ENCODE data around the gene HFM1.
"Not testable (repeated sequence)": the region's sequence is repeated elsewhere in the genome, so short reads cannot be mapped to it uniquely, and the experiment has no call there.

The HFM1 gene, protein sequence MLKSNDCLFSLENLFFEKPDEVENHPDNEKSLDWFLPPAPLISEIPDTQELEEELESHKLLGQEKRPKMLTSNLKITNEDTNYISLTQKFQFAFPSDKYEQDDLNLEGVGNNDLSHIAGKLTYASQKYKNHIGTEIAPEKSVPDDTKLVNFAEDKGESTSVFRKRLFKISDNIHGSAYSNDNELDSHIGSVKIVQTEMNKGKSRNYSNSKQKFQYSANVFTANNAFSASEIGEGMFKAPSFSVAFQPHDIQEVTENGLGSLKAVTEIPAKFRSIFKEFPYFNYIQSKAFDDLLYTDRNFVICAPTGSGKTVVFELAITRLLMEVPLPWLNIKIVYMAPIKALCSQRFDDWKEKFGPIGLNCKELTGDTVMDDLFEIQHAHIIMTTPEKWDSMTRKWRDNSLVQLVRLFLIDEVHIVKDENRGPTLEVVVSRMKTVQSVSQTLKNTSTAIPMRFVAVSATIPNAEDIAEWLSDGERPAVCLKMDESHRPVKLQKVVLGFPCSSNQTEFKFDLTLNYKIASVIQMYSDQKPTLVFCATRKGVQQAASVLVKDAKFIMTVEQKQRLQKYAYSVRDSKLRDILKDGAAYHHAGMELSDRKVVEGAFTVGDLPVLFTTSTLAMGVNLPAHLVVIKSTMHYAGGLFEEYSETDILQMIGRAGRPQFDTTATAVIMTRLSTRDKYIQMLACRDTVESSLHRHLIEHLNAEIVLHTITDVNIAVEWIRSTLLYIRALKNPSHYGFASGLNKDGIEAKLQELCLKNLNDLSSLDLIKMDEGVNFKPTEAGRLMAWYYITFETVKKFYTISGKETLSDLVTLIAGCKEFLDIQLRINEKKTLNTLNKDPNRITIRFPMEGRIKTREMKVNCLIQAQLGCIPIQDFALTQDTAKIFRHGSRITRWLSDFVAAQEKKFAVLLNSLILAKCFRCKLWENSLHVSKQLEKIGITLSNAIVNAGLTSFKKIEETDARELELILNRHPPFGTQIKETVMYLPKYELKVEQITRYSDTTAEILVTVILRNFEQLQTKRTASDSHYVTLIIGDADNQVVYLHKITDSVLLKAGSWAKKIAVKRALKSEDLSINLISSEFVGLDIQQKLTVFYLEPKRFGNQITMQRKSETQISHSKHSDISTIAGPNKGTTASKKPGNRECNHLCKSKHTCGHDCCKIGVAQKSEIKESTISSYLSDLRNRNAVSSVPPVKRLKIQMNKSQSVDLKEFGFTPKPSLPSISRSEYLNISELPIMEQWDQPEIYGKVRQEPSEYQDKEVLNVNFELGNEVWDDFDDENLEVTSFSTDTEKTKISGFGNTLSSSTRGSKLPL (N-terminal part only)

DNA sequence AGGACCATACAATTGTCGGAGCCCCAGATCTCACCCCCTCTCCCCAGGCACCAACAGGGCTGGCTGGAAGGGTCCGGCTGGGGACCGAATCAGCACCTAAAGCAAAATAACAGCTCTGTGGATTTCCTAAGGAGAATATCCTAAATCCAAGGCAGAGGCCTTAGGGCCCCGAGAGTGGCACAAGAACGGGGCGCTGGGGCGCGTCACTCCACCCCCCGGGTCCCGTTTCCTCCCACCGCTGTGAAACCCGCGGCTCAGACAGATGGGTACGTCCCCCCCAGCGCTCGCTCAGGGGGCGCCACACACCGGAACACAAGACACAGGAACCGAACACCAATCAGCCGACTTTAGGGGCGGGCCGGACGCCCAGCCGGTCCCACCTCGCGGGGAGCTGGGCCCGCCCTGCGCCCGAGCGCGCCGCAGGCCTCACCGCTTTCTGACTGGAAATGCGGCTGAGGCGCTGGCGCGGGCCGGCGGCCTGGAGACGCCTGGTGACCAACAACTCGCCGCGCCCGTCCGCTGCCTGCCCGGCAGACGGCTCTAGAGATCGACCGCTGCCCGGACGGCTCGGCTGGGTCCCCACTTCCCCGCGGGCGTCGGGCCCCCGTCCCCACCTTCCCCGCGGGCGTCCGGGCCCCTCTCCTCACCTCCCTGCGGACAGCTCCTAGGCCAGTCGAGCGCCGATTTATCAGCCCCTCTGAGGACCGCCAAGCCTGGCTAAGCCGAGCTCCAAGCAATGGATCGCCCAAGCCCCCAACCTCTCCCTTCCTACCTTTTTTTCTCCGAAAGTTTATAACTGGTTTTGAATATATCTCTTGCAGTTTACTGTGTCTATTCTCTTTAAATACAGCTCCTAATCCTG, at the start of gene HFM1:
Gene HFM1 (minus strand): TSS at position 687 of the 862 bp plus-strand sequence. CDS start 3,755 bp downstream, outside the sequence.
- peak; percentile 51 for DNase-seq

DNA sequence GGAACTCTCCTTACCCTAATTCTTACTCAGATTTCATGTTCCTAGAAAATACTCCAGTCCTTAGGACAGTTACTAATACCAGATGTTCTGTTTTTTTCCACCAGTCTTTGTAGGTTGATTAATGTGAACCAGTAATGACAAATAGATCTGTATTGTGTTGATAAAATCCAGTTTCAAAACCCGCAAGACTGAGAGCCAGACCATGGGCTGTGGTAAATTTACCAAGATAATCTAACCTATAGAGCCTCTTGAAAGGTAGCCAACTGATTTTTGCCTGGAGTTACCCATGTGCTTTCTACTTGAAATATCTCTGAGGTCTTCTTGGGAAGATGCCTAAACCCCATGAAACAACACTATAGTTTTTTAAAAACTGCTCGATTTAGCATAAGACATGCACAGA, 49.5 kb upstream of the HFM1 start:
- DNase-seq = no peak

DNA sequence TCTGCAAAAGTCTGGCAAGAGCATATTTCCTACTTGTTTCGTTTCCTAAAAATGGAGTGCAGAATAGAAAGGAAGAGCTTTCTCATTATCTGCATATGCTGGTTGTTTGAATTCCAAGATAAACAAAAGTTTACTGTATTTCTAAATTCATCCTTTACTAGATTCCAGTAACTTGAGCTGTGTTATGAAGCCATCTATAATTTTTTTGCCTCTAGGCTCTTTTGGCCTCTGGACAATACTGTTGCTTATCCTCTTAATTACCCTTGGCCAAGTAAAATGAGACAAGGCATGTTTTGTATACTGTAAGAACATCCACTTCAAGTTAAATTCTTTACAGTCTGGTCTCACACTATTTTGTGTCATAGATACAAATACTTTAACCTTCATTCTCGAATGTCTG, 45.6 kb upstream of the HFM1 start:
- DNase-seq = no peak

DNA sequence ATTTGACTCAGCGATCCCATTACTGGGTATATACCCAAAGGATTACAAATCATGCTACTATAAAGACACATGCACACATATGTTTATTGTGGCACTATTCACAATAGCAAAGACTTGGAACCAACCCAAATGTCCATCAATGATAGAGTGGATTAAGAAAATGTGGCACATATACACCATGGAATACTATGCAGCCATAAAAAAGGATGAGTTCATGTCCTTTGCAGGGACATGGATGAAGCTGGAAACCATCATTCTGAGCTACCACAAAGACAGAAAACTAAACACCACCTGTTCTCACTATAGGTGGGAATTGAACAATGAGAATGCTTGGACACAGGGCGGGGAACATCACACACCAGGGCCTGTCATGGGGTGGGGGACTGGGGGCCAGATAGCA, 43.1 kb upstream of the HFM1 start:
- DNase-seq = not testable (repeated sequence)

- DNase-seq = not testable (repeated sequence)
Observed at GRCh38 chr1:91441980-91442379, 37.3 kb upstream of the HFM1 start.

DNA sequence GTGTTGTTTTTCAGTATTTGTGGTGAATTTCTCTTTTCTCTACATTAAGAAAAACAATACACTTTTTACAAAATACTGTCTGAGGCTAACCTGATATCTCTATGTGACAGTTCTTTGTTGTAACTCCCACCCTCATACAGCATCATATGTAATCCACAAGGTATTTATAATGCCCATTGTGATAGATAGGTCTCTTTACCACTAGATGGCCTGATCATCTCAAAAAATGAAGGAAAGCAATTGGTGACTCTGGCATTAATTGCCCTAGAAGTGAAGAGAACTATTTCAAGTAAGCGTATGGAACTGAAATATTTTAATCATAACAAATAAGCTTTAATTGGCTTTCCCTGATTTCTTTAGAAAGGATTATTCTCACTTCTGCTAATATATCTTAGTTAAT, 36.2 kb upstream of the HFM1 start:
- DNase-seq = no peak

- DNase-seq = no peak
Observed at GRCh38 chr1:91439016-91439415, 34.4 kb upstream of the HFM1 start.

DNA sequence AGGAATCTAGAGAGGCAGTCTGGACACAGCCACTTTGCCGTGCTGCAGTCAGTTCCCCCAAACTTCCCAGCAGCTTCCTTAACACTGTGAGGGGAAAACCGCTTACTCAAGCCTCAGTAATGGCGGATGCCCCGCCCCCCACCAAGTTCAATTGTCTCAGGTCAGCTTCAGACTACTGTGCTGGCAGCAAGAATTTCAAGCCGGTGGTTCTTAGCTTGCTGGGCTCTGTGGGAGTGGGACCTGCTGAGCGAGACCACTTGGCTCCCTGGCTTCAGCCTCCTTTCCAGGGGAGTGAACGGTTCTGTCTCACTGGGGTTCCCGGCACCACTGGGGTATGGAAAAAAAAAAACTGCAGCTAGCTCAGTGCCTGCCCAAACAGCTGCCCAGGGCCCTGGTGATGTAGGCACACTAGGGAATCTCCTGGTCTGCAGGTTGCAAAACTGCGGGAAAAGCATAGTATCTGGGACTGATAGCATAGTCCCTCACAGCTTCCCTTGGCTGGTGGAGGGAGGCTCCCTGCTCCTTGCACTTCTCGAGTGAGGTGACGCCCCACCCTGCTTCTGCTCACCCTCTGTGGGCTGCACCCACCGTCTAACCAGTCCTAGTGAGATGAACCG, 23.7 kb upstream of the HFM1 start:
- DNase-seq = no peak

DNA sequence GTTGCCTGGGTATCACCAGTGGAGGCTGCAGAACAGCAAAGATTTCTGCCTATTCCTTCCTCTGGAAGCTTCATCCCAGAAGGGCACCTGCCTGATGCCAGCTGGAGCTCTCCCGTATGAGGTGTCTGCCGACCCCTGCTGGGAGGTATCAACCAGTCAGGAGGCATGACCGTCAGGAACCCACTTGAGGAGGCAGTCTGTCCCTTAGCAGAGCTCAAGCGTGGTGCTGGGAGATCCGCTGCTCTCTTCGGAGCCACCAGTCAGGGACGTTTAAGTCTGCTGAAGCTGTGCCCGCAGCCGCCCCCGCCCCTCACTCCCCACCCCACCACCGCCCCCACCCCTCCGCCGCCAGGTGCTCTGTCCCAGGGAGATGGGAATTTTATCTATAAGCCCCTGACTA, 23.1 kb upstream of the HFM1 start:
- no peak for DNase-seq

GRCh38 chr1:91422523-91422922, 17.9 kb upstream of the HFM1 start:
- DNase-seq = not testable (repeated sequence)

DNA sequence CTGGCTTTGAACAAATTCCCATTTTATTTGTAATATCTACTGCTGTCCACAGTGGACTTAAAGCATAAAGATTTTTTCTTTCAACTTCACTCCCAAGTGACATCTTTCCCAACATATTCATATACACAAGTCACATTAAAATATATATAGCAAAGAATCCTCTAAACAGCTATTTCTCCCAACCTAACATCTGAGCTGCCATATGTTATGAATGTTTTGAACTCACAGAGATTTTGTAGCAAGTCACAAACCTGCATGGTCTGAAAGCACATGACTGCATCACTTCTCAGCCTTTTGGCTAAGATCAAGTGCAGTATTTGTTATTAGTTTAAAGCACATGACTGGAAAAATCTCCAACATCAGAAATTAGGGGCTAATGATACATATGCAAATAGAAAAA, 7.7 kb upstream of the HFM1 start:
- DNase-seq = no peak

- DNase-seq = peak; percentile 8
Observed at GRCh38 chr1:91406773-91407389, 2.2 kb upstream of the HFM1 start.

DNA sequence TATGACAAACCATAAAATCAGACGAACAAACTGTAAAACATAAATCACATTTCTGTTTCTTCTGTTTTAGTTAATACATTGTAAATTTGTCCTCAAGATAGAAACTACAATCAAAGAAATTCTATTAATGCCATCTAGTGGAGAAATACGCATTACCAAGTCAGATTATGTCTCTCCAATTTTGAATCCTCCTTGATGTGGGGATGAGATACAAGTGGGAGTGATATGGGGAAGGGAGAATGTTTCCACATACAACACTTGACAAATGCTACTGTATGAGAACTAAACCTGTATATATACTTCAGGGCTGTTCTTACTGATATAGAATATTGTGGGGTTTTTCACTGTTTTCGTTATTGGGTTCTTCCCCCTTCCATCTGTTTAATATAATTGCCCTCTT, 2.6 kb downstream of the HFM1 start:
- peak; percentile 0 for DNase-seq

- DNase-seq = no peak
Observed at GRCh38 chr1:91400133-91400725, 4.4 kb downstream of the HFM1 start.

DNA sequence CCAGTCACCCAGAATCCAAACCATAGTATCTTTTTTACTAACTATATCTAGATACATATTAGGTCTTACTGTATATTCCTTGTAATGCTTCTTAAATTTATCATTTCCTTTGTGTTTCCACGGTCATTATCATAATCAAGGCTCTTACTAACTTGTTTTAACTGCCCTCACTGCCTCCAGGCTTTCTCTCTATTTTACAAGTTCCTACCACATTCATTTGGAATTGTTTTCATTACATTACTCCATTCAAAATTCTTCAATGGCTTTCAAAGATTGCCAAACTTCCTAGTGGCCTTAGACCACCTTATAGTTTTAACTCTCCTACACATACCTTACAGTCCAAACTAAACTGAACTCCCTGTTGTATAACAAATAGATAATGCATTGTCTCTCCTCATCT, 6.3 kb downstream of the HFM1 start:
- DNase-seq = no peak

GRCh38 chr1:91397605-91398004, 7.0 kb downstream of the HFM1 start:
- no peak for DNase-seq

GRCh38 chr1:91393042-91393441, 11.6 kb downstream of the HFM1 start:
- no peak for DNase-seq

DNA sequence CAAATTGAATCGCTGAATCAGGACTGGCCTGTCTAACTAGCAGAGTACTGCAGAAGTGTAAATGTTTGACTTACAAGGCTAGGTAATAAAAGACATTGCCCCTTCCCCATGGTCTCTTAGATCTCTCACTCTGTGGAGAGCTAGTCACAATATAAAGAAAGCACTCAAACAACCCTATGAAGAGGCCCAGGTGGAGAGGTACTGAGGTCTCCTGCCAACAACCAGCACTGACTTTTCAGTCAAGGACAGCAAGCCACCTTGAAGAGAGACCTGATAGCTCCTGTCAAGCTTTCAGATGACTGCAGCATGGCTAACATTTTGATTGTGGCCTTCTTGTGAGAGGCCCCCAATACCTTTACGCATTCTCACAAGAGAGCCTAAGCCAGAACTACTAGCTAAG, 18.5 kb downstream of the HFM1 start:
- DNase-seq = no peak

GRCh38 chr1:91383456-91383855, 21.2 kb downstream of the HFM1 start:
- DNase-seq = no peak

DNA sequence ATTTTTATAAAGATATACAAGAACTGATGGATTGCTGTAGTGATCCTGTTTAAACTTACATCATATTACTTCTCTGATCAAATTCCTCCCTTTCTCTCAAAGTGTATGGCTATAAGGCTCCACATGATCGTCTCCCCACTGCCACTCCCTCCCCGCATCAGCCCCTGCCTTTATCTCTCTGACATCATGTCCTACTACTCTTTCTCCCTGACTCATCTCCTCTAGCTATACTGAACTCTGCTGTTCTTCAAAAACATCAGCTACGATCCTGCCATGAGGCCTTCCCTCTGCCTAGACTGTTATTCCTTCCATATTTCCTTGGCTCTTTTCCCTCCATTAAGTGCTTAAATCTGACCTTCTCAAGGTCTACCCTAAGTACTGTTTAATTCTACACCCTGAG, 22.8 kb downstream of the HFM1 start:
- no peak for DNase-seq

GRCh38 chr1:91374086-91374485, 30.6 kb downstream of the HFM1 start:
- no peak for DNase-seq

Measured in NCI-H2171 treated with DMSO at 0.1 percent for 48 hours (cell line).